T1000 (cell line): ENCODE results near the gene RNASEH1.
A peak's percentile ranks its signal among the peaks of the same experiment; 100 is the strongest.
"Not testable (repeated sequence)": the region's sequence is repeated elsewhere in the genome, so short reads cannot be mapped to it uniquely, and the experiment has no call there.

ENCODE experiments used
- DNase-seq: peaks from one replicate; lab custom pipeline; 2025; ENCODE audit warnings: mixed read lengths; lab: John Stamatoyannopoulos, UW

The RNASEH1 gene

GRCh38 chr2:3518496-3519254 lies 39.5 kb downstream of the RNASEH1 start:
- DNase-seq = peak; percentile 98

DNA sequence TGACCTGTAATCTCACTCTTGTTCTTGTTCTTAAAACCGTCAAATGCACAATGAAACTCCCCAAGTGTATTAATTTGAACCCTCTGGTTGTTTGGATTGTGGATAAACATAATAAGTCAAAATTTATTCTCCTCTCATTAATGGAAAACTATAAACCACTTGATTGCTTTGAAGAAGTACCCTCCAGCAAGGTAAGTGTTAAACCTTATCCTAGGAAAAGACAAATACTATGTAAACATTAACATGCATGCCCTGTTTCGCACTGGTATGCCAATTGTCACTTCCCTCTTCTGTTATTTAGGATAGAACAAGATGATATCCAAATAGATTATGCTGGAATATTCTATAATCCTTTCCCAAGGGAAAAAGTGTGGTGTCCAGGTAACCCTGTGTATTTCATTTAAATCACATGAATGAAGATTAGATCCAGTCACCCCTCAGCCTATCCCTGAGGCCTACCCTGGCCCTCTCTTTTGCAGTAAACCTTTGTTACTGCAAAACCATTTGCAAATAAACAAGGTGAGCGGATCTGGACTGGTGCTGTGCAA lies 40.1 kb downstream of the RNASEH1 start:
- no peak for DNase-seq

DNA sequence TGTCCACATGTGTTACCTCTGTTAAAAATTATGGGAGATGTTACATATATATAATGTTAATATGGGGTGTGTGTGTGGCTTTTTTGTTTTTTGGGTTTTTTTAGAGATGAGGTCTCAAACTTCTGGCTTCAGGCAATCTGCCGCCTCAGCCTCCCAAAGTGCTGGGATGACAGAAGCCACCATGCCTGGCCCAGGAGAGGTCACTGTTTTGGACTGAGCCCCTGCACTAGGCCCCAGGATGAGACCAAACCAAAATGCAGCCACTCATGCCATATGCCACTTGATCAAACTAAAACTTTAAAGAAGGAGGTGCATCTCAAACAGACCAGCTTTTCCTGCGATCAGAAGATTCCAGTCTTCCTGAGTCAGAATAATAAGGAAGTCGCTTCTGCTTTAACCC lies 41.3 kb downstream of the RNASEH1 start:
- DNase-seq = no peak

- DNase-seq = not testable (repeated sequence)
Observed at GRCh38 chr2:3515438-3515837, 42.7 kb downstream of the RNASEH1 start.

- no peak for DNase-seq
Observed at GRCh38 chr2:3513026-3513810, 44.9 kb downstream of the RNASEH1 start.

DNA sequence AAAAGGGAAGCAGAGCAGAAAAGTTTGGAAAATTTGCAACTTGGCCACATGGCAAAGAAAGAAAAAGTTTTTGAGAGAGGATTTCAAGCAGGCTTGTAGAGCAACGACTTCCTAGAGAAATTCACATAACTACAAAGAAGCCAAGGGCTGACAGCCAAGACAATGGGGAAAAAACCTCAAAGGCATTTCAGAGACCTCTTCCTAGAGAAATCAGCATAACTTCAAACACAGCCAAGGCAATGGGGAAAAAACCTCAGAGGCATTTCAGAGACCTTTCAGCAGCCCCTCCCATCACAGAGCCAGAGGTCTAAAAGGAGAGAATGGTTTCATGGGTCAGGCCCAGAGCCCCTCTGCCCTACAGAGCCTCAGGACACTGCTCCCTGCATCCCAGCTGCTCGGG lies 46.0 kb downstream of the RNASEH1 start:
- no peak for DNase-seq

DNA sequence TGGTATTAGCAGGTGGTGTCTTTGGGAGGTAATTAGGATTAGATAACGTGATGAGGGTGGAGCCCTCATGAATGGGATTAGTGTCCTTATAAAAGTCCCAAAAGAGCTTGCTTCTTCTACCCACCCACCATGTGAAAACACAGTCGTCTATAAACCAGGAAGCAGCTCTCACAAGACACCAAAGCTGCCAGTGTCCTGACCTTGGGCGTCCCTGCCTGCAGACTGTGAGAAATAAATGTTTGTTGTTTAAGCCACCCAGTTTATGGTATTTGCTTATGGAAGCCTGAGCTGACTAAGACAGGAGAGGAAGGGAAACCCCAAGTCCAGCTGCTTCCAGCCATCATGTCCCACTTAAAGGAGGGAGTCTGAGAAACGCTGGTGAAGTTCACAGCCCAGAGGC lies 52.4 kb downstream of the RNASEH1 start:
- no peak for DNase-seq

DNA sequence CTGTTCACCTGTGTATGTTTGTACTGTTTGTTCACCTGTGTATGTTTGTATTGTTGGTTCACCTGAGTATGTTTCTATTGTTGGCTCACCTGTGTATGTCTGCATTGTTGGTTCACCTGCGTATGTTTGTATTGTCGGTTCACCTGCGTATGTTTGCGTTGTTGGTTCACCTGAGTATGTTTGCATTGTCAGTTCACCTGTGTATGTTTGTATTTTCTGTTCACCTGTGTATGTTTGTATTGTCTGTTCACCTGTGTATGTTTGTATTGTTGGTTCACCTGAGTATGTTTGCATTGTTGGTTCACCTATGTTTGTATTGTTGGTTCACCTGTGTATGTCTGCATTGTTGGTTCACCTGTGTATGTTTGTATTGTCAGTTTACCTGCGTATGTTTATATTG lies 53.4 kb downstream of the RNASEH1 start:
- DNase-seq = no peak

DNA sequence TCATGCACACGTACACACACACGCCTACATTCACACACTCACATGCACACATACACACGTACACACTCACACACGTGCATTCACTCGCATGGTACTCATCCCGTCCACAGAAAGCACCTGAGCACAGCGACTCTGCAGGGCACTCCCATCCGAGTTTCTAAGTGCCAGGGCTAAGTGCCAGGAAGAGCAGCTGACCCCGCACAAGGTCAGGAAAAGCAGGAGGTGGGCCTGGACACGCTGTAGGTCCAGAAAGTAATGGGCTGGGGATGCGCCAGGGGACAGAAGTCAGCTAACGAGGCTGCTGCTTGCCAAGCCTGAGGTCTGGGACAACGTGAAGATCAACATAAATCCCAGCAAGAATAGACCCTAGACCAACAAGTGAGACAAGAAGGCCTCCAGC lies 54.6 kb downstream of the RNASEH1 start:
- DNase-seq = no peak

- DNase-seq = no peak
Observed at GRCh38 chr2:3503046-3503445, 55.1 kb downstream of the RNASEH1 start.

GRCh38 chr2:3500326-3500899 lies 57.7 kb downstream of the RNASEH1 start:
- no peak for DNase-seq

- DNase-seq = no peak
Observed at GRCh38 chr2:3498783-3499394, 59.2 kb downstream of the RNASEH1 start.

- DNase-seq = not testable (repeated sequence)
Observed at GRCh38 chr2:3496708-3497080, 61.4 kb downstream of the RNASEH1 start.
